H1 (cell line): ENCODE data around the gene SMG5. TPM values are rescaled to one million over a fixed set of nuclear protein-coding genes. Genes with fewer than 3 reads are reported as not detected.

Source experiments
- CTCF ChIA-PET: fragments of 300-600 bp; sonication (Branson Sonifier 250); formaldehyde crosslinking; loops from one replicate; lab custom pipeline; 2021; ENCODE audit not compliant: partially characterized antibody; lab: Charles Lee
- POLR2A ChIA-PET: fragments of 300-600 bp; sonication (Branson Sonifier 250); formaldehyde crosslinking; loops from one replicate; lab custom pipeline; 2021; ENCODE audit warnings: inconsistent platforms; ENCODE audit not compliant: partially characterized antibody; lab: Charles Lee
- DNase-seq, 2 experiments: peaks; one replicate each; pipeline versions ENCODE4 v3.0.0 to v3.0.0-alpha.2; 2010 to 2022; ENCODE audit warnings: low spot score in 2 of 2, low read depth in 1 of 2, mixed read lengths in 1 of 2
- FAIRE-seq: peaks from 2 replicates; lab custom pipeline; 2011; peaks lifted over from hg19 to GRCh38; lab: Jason Lieb, UNC
- H2AFZ ChIP-seq: 2 replicates; pipeline ENCODE4 v1.8.1; 2012; ENCODE audit warnings: low read length, inconsistent platforms
- H2AK5ac ChIP-seq: 2 replicates; pipeline ENCODE4 v1.6.1; 2013; ENCODE audit warnings: low read depth, low read length
- H2BK120ac ChIP-seq: replicated peaks from 2 replicates; pipeline ENCODE3; 2013; ENCODE audit warnings: low read depth, low read length, inconsistent platforms
- H2BK12ac ChIP-seq: 2 replicates; pipeline ENCODE4 v1.6.1; 2013; ENCODE audit warnings: low read depth, low read length
- H2BK15ac ChIP-seq: 2 replicates; pipeline ENCODE4 v1.6.1; 2013; ENCODE audit warnings: low read length
- H2BK20ac ChIP-seq: 2 replicates; pipeline ENCODE4 v1.6.1; 2013; ENCODE audit warnings: low read length
- H2BK5ac ChIP-seq: 2 replicates; pipeline ENCODE4 v1.6.1; 2013; ENCODE audit warnings: low read depth, low read length
- H3K14ac ChIP-seq: 2 replicates; pipeline ENCODE4 v1.6.1; 2013; ENCODE audit warnings: inconsistent platforms; ENCODE audit not compliant: insufficient read length
- H3K18ac ChIP-seq: 2 replicates; pipeline ENCODE4 v1.6.1; 2013; ENCODE audit warnings: low read length; ENCODE audit errors: extremely low read depth
- H3K23ac ChIP-seq: 2 replicates; pipeline ENCODE4 v1.6.1; 2013; ENCODE audit warnings: inconsistent platforms; ENCODE audit not compliant: insufficient read length
- H3K23me2 ChIP-seq: 2 replicates; pipeline ENCODE4 v1.6.1; 2013; ENCODE audit warnings: low read depth, low read length
- H3K27ac ChIP-seq: 2 replicates; pipeline ENCODE4 v1.6.1; 2011; ENCODE audit warnings: low read depth, low read length, inconsistent platforms
- H3K27me3 ChIP-seq, 4 experiments: replicated peaks in 1 of 4; 1 replicate in 1 of 4; 2 replicates in 3 of 4; pipeline versions ENCODE4 v1.6.1 to v1.8.1; 2011 to 2013; ENCODE audit warnings: low read length in 3 of 4, mild to moderate bottlenecking in 3 of 4, inconsistent platforms in 2 of 4, mixed read lengths in 2 of 4, moderate library complexity in 1 of 4; ENCODE audit not compliant: control insufficient read depth in 3 of 4, insufficient read depth in 3 of 4; ENCODE audit errors: extremely low read depth in 1 of 4
- H3K36me3 ChIP-seq, 4 experiments: 2 replicates each; pipeline versions ENCODE4 v1.6.1 to v1.8.1; 2011 to 2013; ENCODE audit warnings: mild to moderate bottlenecking in 4 of 4, low read length in 3 of 4, moderate library complexity in 2 of 4, control low read depth in 1 of 4, inconsistent platforms in 1 of 4; ENCODE audit not compliant: insufficient read depth in 4 of 4, control insufficient read depth in 2 of 4
- H3K4ac ChIP-seq: replicated peaks from 2 replicates; pipeline ENCODE3; 2013; ENCODE audit warnings: low read length, low read depth, mixed read lengths, inconsistent platforms; ENCODE audit not compliant: insufficient read length
- H3K4me1 ChIP-seq, 4 experiments: replicated peaks in 1 of 4; 1 replicate in 1 of 4; 2 replicates in 3 of 4; pipeline versions ENCODE4 v1.6.1 to v1.8.1; 2011 to 2013; ENCODE audit warnings: low read length in 3 of 4, inconsistent platforms in 2 of 4, mixed read lengths in 1 of 4; ENCODE audit not compliant: insufficient read depth in 4 of 4, control insufficient read depth in 3 of 4
- H3K4me2 ChIP-seq, 2 experiments: 2 replicates each; pipeline versions ENCODE4 v1.6.1 to v1.8.1; 2011 to 2013; ENCODE audit warnings: low read depth in 2 of 2, low read length in 2 of 2, control low read depth in 1 of 2, inconsistent platforms in 1 of 2, mild to moderate bottlenecking in 1 of 2; ENCODE audit not compliant: insufficient read depth in 1 of 2
- H3K4me3 ChIP-seq, 4 experiments: fragments of 200-600, 300-600 bp in 1 of 4; sonication (generic), shearing (Covaris generic), sonication (Bioruptor Twin) in 1 of 4; 2 replicates each; pipeline versions ENCODE4 v1.5.1 to v1.8.1; 2011 to 2016; ENCODE audit warnings: low read length in 4 of 4, low read depth in 3 of 4, control low read depth in 2 of 4, inconsistent platforms in 2 of 4, mild to moderate bottlenecking in 2 of 4, mixed read lengths in 1 of 4, moderate library complexity in 1 of 4; ENCODE audit not compliant: insufficient read depth in 2 of 4; ENCODE audit errors: extremely low read depth in 1 of 4
- H3K56ac ChIP-seq: replicated peaks from 2 replicates; pipeline ENCODE3; 2013; ENCODE audit warnings: low read depth, mild to moderate bottlenecking, mixed read lengths, low read length, inconsistent platforms; ENCODE audit not compliant: insufficient read length
- H3K79me1 ChIP-seq: 2 replicates; pipeline ENCODE4 v1.6.1; 2013; ENCODE audit warnings: low read depth, low read length, control low read depth
- H3K79me2 ChIP-seq, 2 experiments: 2 replicates each; pipeline versions ENCODE4 v1.6.1 to v1.8.1; 2012 to 2013; ENCODE audit warnings: low read length in 2 of 2, mild to moderate bottlenecking in 2 of 2, inconsistent platforms in 1 of 2; ENCODE audit not compliant: insufficient read depth in 2 of 2, control insufficient read depth in 1 of 2
- H3K9ac ChIP-seq, 4 experiments: replicated peaks in 1 of 4; 1 replicate in 1 of 4; 2 replicates in 3 of 4; pipeline versions ENCODE4 v1.6.1 to v1.8.1; 2011 to 2013; ENCODE audit warnings: low read depth in 3 of 4, low read length in 3 of 4, control low read depth in 2 of 4, mild to moderate bottlenecking in 2 of 4, moderate library complexity in 2 of 4, inconsistent platforms in 1 of 4; ENCODE audit errors: extremely low read depth in 1 of 4
- H3K9me3 ChIP-seq, 2 experiments: 2 replicates each; pipeline versions ENCODE4 v1.6.1 to v1.8.1; 2012 to 2013; ENCODE audit warnings: mild to moderate bottlenecking in 2 of 2, moderate library complexity in 2 of 2, control low read depth in 1 of 2, inconsistent platforms in 1 of 2, low read depth in 1 of 2, low read length in 1 of 2, mixed read lengths in 1 of 2; ENCODE audit not compliant: insufficient read depth in 2 of 2
- H4K20me1 ChIP-seq, 2 experiments: replicated peaks in 1 of 2; 2 replicates each; pipeline versions ENCODE3 to v1.8.1; 2011 to 2013; ENCODE audit warnings: inconsistent platforms in 2 of 2, low read length in 2 of 2, mild to moderate bottlenecking in 1 of 2; ENCODE audit not compliant: insufficient read depth in 2 of 2, control insufficient read depth in 1 of 2
- H4K5ac ChIP-seq: 2 replicates; pipeline ENCODE4 v1.6.1; 2013; ENCODE audit warnings: low read length, low read depth, mixed read lengths, inconsistent platforms; ENCODE audit not compliant: insufficient read length
- H4K8ac ChIP-seq: 2 replicates; pipeline ENCODE4 v1.8.0; 2013; ENCODE audit warnings: mild to moderate bottlenecking, moderate library complexity, low read length, inconsistent platforms; ENCODE audit not compliant: insufficient read depth; ENCODE audit errors: extremely low read depth
- H4K91ac ChIP-seq: replicated peaks from 2 replicates; pipeline ENCODE3; 2013; ENCODE audit warnings: low read length, mixed read lengths, inconsistent platforms; ENCODE audit not compliant: insufficient read length
- POLR2A ChIP-seq, 2 experiments: IDR thresholded peaks; 1 replicate in 1 of 2; 2 replicates in 1 of 2; pipeline ENCODE4 v1.6.1; 2011; ENCODE audit warnings: low read depth in 2 of 2, low read length in 2 of 2, mild to moderate bottlenecking in 2 of 2; ENCODE audit errors: control extremely low read depth in 1 of 2
- POU5F1 ChIP-seq: IDR thresholded peaks from 2 replicates; pipeline ENCODE4 v1.6.1; 2011; ENCODE audit warnings: low read depth, mild to moderate bottlenecking, low read length, moderate library complexity
- SIRT6 ChIP-seq: IDR thresholded peaks from one replicate; pipeline ENCODE4 v1.7.1; 2012; ENCODE audit warnings: low read length, inconsistent platforms
- WGBS, 2 experiments: shearing (Covaris generic) in 1 of 2; methylation state at CpG; one replicate each; pipeline versions ENCODE4 v1.1.6 to v1.1.7; 2013 to 2015; ENCODE audit warnings: low lambda C conversion rate in 2 of 2, mixed read lengths in 2 of 2, inconsistent platforms in 1 of 2, low coverage in 1 of 2, missing lambda C conversion rate in 1 of 2; ENCODE audit not compliant: insufficient replicate concordance in 2 of 2, insufficient coverage in 1 of 2, insufficient read length in 1 of 2; ENCODE audit errors: extremely low coverage in 1 of 2, missing lambda C conversion rate in 1 of 2; 5-methylcytosine and 5-hydroxymethylcytosine counted together
- polyA plus RNA-seq, 7 experiments: library from polyadenylated mRNA; depleted of rRNA in 3 of 7; stranded (reverse) in 5 of 7; unstranded in 2 of 7; fragments of >200 nt in 5 of 7; fragments of 200-250 nt in 2 of 7; gene quantifications; 1 replicate in 5 of 7; 2 replicates in 1 of 7; 4 replicates in 1 of 7; pipeline versions ENCODE4 v1.2.1 to v1.2.3, GENCODE V29; 2011 to 2013; ENCODE audit warnings: missing spikeins in 2 of 7, mixed read lengths in 2 of 7
- total RNA-seq: library from RNA; stranded (reverse); fragmentation: NEBNext Ultra II Directional; extraction: Animal tissue kit (Norgen Biotek cat#: 25700); gene quantifications from 2 replicates; pipeline ENCODE4 v1.2.1, GENCODE V29; 2021

The SMG5 gene
- total and polyA plus RNA-seq, 2 of the 8 experiments (the other 6 are each of a cell fraction or from before 2014, with no cell fraction given): 32.7 to 98.0 TPM

DNA sequence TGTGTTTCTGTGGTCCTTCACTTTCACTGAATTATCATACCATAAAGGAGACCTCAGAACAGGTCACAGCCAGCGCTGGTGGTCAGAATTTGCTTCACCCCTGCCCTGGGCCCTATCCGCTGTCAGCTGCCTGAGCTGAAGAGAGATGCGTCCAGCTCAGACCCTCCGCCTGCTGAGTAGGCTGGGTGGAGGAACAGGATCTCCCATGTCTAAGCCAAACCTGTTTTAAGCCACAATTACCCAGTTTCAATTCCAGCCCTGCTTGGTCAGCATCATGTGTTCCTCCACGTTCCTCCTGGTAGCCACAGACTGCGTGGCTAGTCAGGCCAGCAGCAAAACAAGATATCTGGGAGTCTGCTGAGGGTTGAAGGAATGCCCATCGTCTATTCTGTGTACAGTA lies 54.1 kb downstream of the SMG5 start:
- Histone ChIP-seq H4K20me1 (peaks cover 0 to 5% of the 10 kb centered on the region in 2 experiments), H3K27ac (no peak overlapping the region), H3K36me3 (peaks cover 4 to 20% (median 9%) of the 10 kb centered on the region in 4 experiments; a peak in 7 of 8 replicates), H2AK5ac (no peak overlapping the region), H2BK5ac (no peak overlapping the region), H3K4me2 (no peak overlapping the region), H4K5ac (no peak overlapping the region), H3K4me1 (no peaks in the 10 kb centered on the region), H4K91ac (no peak overlapping the region), H3K23ac (no peak overlapping the region), H3K27me3 (no peaks in the 10 kb centered on the region), H3K4ac (no peak overlapping the region), H3K4me3 (no peak overlapping the region), H3K23me2 (no peaks in the 10 kb centered on the region), H2BK12ac (no peak overlapping the region), H2AFZ (no peak overlapping the region), H3K18ac (no peak overlapping the region), H3K79me1 (peaks cover 3% of the 10 kb centered on the region), H4K8ac (peak overlapping the region; percentile 64; the same call in 1 of the 2 replicates), H2BK20ac (no peak overlapping the region), H3K9ac (no peak overlapping the region), H3K56ac (no peak overlapping the region), H3K9me3 (no peaks in the 10 kb centered on the region), H2BK15ac (no peak overlapping the region), H3K79me2 (0 out of 4 replicates have a peak, but pooled peaks cover 0 to 8% of the 10 kb centered on the region in 2 experiments), H2BK120ac (no peak overlapping the region), H3K14ac (no peak overlapping the region)
- no peak for FAIRE-seq
- ChIA-PET CTCF (interaction anchor here (1.3 to 47.2 kb wide), 3 partner anchors 32 to 132 kb away, joined by 3 to 1265 read pairs (median 14); partner anchors contain the start of gene SEMA4A), POLR2A (interaction anchor here (0.7 to 12.7 kb wide), 6 partner anchors 14 to 162 kb away, joined by 3 to 82 read pairs (median 4); partner anchors contain the start of genes BGLAP and PAQR6)
- 88% methylated on average over 7 of the region's 7 CpGs; no CpG with 5 or more reads in 1 of the 2 experiments for WGBS, 2 experiments
- TF ChIP-seq SIRT6 (no peak), POU5F1 (no peak), POLR2A (IDR thresholded peaks at IDR 0.05; ENCODE audit: control extremely low read depth in 1 of 2, low read depth in 2 of 2, low read length in 2 of 2) (no peak)
- DNase-seq: no peak
